ENCODE data around the gene SLC39A3.
A peak's percentile ranks its signal among the peaks of the same experiment; 100 is the strongest.

Gene SLC39A3

GRCh38 chr19:2739602-2740313 is at the start of gene SLC39A3:
SLC39A3 (minus strand) TSS chr19:2740017; CDS start chr19:2737257, 2,760 bp downstream.
- peak; percentile 86 for DNase-seq

- no peak for DNase-seq
Observed at GRCh38 chr19:2788237-2788636, 48.4 kb upstream of the SLC39A3 start.

GRCh38 chr19:2787115-2787514 is 47.3 kb upstream of the SLC39A3 start:
- no peak for DNase-seq

- peak; percentile 96 for DNase-seq
Observed at GRCh38 chr19:2785244-2785997, 45.6 kb upstream of the SLC39A3 start, which contains the start of gene THOP1. THOP1 (plus strand) TSS chr19:2785503; CDS start chr19:2785663, 160 bp downstream.

- DNase-seq, result no peak
Observed at GRCh38 chr19:2783781-2784145, 43.9 kb upstream of the SLC39A3 start.

- peak; percentile 98 for DNase-seq
Observed at GRCh38 chr19:2782936-2783780, 43.3 kb upstream of the SLC39A3 start, which contains the start of gene SGTA. SGTA (minus strand) TSS chr19:2783273; CDS start chr19:2769068, 14,205 bp downstream.

- DNase-seq, result no peak
Observed at GRCh38 chr19:2782329-2782935, 42.6 kb upstream of the SLC39A3 start.

GRCh38 chr19:2780284-2780683 is 40.5 kb upstream of the SLC39A3 start:
- no peak for DNase-seq

GRCh38 chr19:2779121-2779740 is 39.4 kb upstream of the SLC39A3 start:
- DNase-seq, result no peak

GRCh38 chr19:2777952-2778683 is 38.3 kb upstream of the SLC39A3 start:
- DNase-seq, result no peak

GRCh38 chr19:2775556-2776430 is 36.0 kb upstream of the SLC39A3 start:
- peak; percentile 30 for DNase-seq

- no peak for DNase-seq
Observed at GRCh38 chr19:2774953-2775555, 35.2 kb upstream of the SLC39A3 start.

- no peak for DNase-seq
Observed at GRCh38 chr19:2774083-2774679, 34.4 kb upstream of the SLC39A3 start.

- no peak for DNase-seq
Observed at GRCh38 chr19:2771786-2772674, 32.2 kb upstream of the SLC39A3 start.

- no peak for DNase-seq
Observed at GRCh38 chr19:2770055-2771013, 30.5 kb upstream of the SLC39A3 start.

- DNase-seq, result no peak
Observed at GRCh38 chr19:2769218-2769617, 29.4 kb upstream of the SLC39A3 start.

Measured in GF-D8 (cell line).